ENCODE measurements around the gene PLCB2. TPM values are rescaled to one million over a fixed set of nuclear protein-coding genes. Genes with fewer than 3 reads are reported as not detected.

Gene PLCB2
- 0.17 and 0.29 TPM in 2 replicates for total RNA-seq

GRCh38 chr15:40307421-40308211 lies at the start of gene PLCB2:
Gene PLCB2, minus strand, starts transcription at chr15:40307935. Its CDS starts 263 bp downstream, at chr15:40307672.

GRCh38 chr15:40340740-40341400 lies 33.1 kb upstream of the PLCB2 start, which contains the start of gene CCDC9B:
Gene CCDC9B, minus strand, starts transcription at chr15:40340939. Its CDS starts 120 bp downstream, at chr15:40340819.

GRCh38 chr15:40323239-40323952 lies 15.7 kb upstream of the PLCB2 start, which contains the start of gene INAFM2:
Gene INAFM2, plus strand, starts transcription at chr15:40323692. Its CDS starts 364 bp downstream, at chr15:40324056.

GRCh38 chr15:40282869-40283614 lies 24.7 kb downstream of the PLCB2 start, which contains the start of gene ANKRD63:
Gene ANKRD63, minus strand, starts transcription at chr15:40283064. Its CDS starts 478 bp downstream, at chr15:40282586.

GRCh38 chr15:40238532-40239403 lies 69.0 kb downstream of the PLCB2 start, which contains the start of gene PAK6:
Gene PAK6, plus strand, starts transcription at chr15:40239063. Its CDS starts 25,723 bp downstream, at chr15:40264786.

Other genes with a start within 250 kb of the PLCB2 start
- gene BMF, start 199.1 kb downstream of the PLCB2 start, total RNA-seq: 4.8 and 6.4 TPM in 2 replicates
- gene BUB1B, start 146.9 kb downstream of the PLCB2 start, total RNA-seq: 1.8 and 33.3 TPM in 2 replicates
- gene PAK6, start 68.9 kb downstream of the PLCB2 start, total RNA-seq: under 0.01 and 0.29 TPM in 2 replicates
- gene ANKRD63, start 24.9 kb downstream of the PLCB2 start, total RNA-seq: not detected in 2 replicates
- gene INAFM2, start 15.8 kb upstream of the PLCB2 start, total RNA-seq: 5.4 and 15.7 TPM in 2 replicates
- gene CCDC9B, start 33.0 kb upstream of the PLCB2 start, total RNA-seq: 21.2 and 39.2 TPM in 2 replicates
- gene PHGR1, start 43.1 kb upstream of the PLCB2 start, total RNA-seq: not detected in 2 replicates
- gene DISP2, start 50.3 kb upstream of the PLCB2 start, total RNA-seq: under 0.01 and 2.2 TPM in 2 replicates
- 12.9 and 81.2 TPM in 2 replicates for gene KNSTRN, start 74.8 kb upstream of the PLCB2 start, total RNA-seq
- gene IVD, start 97.9 kb upstream of the PLCB2 start, total RNA-seq: 48.1 and 79.6 TPM in 2 replicates
- 7.3 and 9.6 TPM in 2 replicates for gene BAHD1, start 133.0 kb upstream of the PLCB2 start, total RNA-seq
- 15.9 and 18.2 TPM in 2 replicates for gene CHST14, start 163.0 kb upstream of the PLCB2 start, total RNA-seq